IPS-20b (cell line): Measurements from ENCODE around the gene CDC45.

Experiments used
- H3K27ac ChIP-seq: one replicate; pipeline ENCODE4 v1.5.1; 2013; ENCODE audit warnings: low read length
- H3K27me3 ChIP-seq: 2 replicates; pipeline ENCODE4 v1.6.1; 2013; ENCODE audit warnings: mild to moderate bottlenecking, low read length, inconsistent platforms; ENCODE audit not compliant: insufficient read depth
- H3K36me3 ChIP-seq: 2 replicates; pipeline ENCODE4 v1.6.1; 2013; ENCODE audit warnings: low read depth, mild to moderate bottlenecking, inconsistent platforms, low read length, moderate library complexity; ENCODE audit not compliant: insufficient read depth
- H3K4me1 ChIP-seq: 2 replicates; pipeline ENCODE4 v1.6.1; 2013; ENCODE audit warnings: mild to moderate bottlenecking, control low read depth, inconsistent platforms, low read length, moderate library complexity; ENCODE audit not compliant: insufficient read depth
- H3K4me3 ChIP-seq: 2 replicates; pipeline ENCODE4 v1.5.1; 2013; ENCODE audit warnings: mild to moderate bottlenecking, low read length, inconsistent platforms
- H3K9ac ChIP-seq: 2 replicates; pipeline ENCODE4 v1.6.1; 2013; ENCODE audit warnings: low read depth, mild to moderate bottlenecking, inconsistent platforms, low read length, moderate library complexity
- H3K9me3 ChIP-seq: 2 replicates; pipeline ENCODE4 v1.6.1; 2013; ENCODE audit warnings: mild to moderate bottlenecking, low read depth, low read length, inconsistent platforms; ENCODE audit not compliant: insufficient read depth

Gene CDC45

DNA sequence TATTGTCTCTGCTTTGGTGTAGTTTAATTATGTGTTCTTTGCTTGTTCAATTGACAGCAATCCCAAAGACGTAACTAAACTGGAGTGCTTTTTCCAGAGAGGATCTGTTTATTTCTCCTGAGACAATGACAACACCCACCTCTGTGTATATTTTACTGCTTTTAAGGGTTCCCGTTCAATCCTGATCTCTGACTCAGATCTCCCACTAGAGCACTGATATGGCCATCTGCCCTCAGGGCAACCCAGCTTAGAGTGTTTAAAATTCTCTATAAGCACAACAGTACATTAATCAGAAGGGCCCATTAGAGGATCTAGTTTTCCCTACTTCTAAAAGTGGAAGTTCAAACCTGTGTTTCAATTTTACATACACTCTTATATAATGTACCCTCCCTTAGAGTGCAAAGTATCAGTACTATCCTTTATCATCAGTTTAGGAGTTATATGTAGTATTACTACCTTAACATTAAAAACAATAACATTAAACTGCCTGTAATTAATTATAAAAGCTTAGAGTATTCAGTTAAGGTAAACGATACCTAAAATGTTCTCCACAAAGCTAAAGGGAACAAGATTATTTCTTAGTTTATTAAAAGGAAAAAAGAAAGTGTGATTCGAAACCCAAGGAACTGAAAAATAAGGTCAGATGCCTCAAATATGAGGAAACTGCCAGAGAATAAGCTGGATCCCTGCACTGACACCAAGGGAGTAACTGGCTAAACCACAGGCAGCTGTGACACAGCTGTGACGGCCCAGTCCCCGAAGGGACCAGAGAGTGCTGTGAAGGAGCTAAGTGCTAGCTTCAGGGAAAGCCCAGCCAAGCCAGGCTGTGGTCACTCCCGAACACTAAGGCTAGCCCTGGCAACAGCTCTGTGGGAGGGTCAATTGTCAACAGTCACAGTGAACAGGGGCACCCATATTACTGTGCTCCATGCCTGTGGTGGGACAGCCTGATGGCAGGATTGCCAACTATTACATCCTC, 15.9 kb upstream of the CDC45 start:
- no peak overlapping the region for H3K9ac ChIP-seq
- H3K36me3 ChIP-seq, result peaks cover 84% of the 10 kb centered on the region

DNA sequence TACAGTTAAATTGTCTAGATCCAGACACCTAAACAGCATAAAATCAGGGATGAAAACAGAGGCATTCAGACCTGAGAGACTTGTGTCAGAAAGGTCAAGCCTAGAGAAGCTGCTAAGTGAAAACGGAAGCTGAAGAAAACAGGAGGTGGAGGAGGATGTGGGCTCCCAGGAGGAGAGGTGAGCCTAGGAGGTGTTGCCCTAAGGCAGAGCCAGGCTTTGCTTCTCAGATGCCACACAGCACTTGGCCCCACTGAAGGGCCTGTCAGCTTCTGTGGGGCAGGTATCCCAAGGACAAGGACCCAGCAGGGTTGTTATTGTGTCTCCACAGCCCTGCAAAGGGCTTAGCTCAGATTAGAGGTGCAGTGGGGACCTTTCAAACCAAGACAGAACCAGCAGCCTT, 15.2 kb upstream of the CDC45 start:
- no peak overlapping the region for H3K27ac ChIP-seq
- H3K9me3 ChIP-seq, result no peaks in the 10 kb centered on the region
- H3K9ac ChIP-seq, result no peak overlapping the region
- H3K4me3 ChIP-seq, result no peak overlapping the region
- H3K36me3 ChIP-seq, result peaks cover 85% of the 10 kb centered on the region
- H3K4me1 ChIP-seq, result no peaks in the 10 kb centered on the region
- no peaks in the 10 kb centered on the region for H3K27me3 ChIP-seq

More for the DNA sequence above, 15.9 kb upstream of the CDC45 start:
- no peaks in the 10 kb centered on the region for H3K4me1 ChIP-seq
- no peaks in the 10 kb centered on the region for H3K27me3 ChIP-seq
- no peaks in the 10 kb centered on the region for H3K9me3 ChIP-seq
- no peak overlapping the region for H3K4me3 ChIP-seq
- no peak overlapping the region for H3K27ac ChIP-seq

DNA sequence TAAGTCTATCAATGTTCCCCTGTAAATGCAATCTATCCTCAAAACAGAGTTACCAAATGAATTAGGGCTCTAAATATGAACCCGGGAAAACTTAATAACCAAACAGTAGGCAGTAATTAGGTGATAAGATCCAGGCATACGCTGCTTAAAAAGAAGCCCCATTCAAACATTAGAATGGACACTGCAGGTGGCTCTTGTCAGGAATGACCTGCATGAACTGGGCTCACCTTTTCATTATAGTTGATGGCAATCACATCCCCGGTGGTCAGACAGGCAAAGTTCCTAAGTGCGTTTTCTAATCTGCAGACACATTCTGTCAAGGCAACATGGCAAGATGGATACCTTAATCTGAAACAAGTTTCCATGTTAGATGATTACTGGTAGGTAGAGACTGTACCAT, 14.7 kb upstream of the CDC45 start:
- Histone ChIP-seq H3K4me1 (no peaks in the 10 kb centered on the region), H3K27ac (no peak overlapping the region), H3K9ac (no peak overlapping the region), H3K36me3 (peaks cover 89% of the 10 kb centered on the region), H3K9me3 (no peaks in the 10 kb centered on the region), H3K27me3 (no peaks in the 10 kb centered on the region), H3K4me3 (no peak overlapping the region)

DNA sequence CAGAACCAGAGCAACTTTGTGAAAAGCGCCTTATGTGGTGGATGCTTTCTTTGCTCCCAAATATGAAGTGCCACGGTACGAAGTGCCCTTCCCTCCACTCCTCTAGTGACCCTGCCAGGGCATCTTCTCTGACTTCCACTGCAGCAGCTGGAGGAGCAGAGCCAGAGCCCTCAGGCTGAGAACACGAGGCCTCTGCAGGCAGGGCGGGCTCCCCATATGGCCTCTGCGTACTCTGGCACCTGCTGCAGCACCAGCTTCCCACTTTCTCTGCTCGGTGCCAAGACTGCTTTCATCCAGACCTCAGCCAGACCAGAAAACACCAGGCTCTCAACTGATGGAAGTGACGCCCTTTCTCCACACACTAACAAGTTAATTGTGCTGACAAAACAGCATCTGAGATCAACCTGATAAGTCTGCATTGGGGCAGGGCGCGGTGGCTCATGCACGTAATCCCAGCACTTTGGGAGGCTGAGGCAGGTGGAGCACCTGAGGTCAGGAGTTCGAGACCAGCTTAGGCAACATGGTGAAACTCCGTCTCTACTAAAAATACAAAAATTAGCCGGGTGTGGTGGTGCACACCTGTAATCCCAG, 13.5 kb upstream of the CDC45 start:
- no peak overlapping the region for H3K27ac ChIP-seq
- no peak overlapping the region for H3K4me3 ChIP-seq
- no peaks in the 10 kb centered on the region for H3K4me1 ChIP-seq
- no peak overlapping the region for H3K9ac ChIP-seq
- H3K36me3 ChIP-seq, result peaks cover 93% of the 10 kb centered on the region
- H3K9me3 ChIP-seq, result no peaks in the 10 kb centered on the region
- no peaks in the 10 kb centered on the region for H3K27me3 ChIP-seq

DNA sequence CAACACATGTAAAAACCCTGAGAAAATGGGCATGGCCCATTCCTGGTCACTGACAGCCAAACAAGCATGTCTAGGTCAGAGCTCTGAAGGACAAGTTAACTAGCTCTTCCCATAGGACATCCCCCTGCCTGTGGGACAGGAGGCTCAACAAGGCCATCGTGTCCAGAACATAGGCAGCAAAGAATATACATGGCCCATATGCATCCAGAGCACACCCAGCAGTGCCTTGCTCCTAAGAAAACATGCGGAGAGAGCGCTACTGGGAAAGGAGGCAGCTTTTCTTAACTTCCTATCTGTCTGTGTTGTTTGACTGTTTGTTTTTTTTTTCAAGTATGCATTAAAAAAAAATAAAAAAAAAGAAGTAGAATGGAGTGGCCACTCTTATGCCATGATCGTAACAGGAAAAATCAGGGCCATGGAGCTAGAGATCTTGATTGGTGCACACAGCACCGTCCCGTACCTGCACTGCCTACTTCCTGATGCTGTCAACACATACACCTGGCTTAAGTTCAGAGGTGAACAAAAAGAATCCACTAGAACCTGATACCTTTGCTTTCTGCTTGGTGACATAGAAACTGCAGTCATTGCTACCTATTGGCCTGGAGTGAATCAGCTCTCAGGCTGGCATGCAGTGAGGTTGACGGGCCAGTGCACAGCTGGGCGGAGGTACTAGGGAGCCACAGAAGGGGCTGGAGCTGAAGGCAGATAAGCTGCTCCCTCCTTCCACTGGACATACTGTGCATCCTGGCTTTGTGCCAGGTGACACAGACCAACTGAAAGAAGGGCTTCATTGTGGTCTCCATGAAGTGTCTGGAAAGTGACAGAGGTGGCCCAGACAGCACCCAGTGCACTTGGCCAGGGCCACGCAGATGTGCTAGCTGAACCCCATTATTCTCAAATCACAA, 12.6 kb upstream of the CDC45 start:
- Histone ChIP-seq H3K27me3 (no peaks in the 10 kb centered on the region), H3K4me3 (no peak overlapping the region), H3K9ac (no peak overlapping the region), H3K27ac (no peak overlapping the region), H3K4me1 (no peaks in the 10 kb centered on the region), H3K9me3 (no peaks in the 10 kb centered on the region), H3K36me3 (peaks cover 94% of the 10 kb centered on the region)

DNA sequence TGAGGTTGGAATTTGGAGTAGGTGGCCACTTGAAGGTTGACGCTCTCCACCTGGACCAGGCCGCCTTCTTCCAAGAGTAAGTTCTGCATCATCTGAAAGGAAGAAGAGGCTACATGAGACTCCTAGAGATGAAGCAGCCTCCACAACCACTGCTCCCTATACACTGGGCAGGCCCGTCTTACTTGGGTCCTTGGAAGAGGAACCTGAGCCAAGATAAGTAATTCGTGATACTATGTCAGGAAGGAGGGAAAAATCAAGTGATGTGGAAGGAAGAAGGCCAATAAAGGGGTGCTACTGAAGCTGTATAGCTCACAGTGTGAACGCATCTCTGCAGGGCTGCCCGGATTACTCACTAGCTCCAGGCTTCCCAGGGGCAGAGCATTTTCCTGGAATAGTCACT, 11.8 kb upstream of the CDC45 start:
- Histone ChIP-seq H3K36me3 (peaks cover 100% of the 10 kb centered on the region), H3K4me3 (no peak overlapping the region), H3K9ac (no peak overlapping the region), H3K27me3 (no peaks in the 10 kb centered on the region), H3K27ac (no peak overlapping the region), H3K9me3 (no peaks in the 10 kb centered on the region), H3K4me1 (no peaks in the 10 kb centered on the region)

DNA sequence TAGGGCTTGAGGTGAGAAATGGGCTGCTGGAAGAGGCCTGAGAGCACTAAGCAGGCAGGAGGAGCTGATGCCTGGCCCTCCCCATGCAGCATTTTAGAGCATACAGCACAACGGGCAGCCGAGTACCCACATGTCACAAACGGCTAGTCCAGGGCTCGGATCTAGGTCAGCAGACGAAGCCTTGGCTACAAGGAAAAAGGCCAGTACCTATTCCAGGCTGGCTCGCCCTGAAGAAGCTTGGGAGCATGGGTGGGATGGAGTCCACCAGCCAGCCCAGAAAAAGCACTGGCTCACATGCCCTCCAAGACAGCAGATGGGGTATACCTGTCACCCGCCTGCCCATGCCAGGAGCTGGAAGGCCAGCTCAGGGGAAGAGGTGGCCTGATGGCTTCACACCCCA, 10.3 kb upstream of the CDC45 start:
- Histone ChIP-seq H3K4me1 (no peaks in the 10 kb centered on the region), H3K36me3 (peaks cover 98% of the 10 kb centered on the region)

DNA sequence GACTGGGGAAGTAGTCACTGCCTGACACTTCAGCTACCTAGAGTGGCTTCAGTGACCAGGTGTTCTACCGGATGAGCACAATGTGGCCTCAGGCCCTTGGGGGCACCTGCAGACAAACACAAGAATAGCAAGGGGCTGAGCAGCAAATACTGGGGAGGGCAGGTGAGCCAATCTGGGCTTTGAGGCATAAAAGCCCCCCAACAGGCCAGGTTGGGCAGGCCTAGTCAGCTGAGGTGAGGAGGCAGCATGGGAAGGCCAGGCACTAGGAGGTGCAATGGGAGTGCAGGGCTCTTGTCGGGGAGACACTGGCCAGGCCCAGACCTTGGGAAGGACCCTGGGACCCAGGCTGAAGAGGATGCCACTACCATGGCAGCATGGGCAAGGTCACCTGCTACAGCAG, 9.7 kb upstream of the CDC45 start:
- no peaks in the 10 kb centered on the region for H3K9me3 ChIP-seq
- H3K27ac ChIP-seq, result no peak overlapping the region
- no peak overlapping the region for H3K9ac ChIP-seq
- no peaks in the 10 kb centered on the region for H3K4me1 ChIP-seq
- peaks cover 96% of the 10 kb centered on the region for H3K36me3 ChIP-seq
- no peaks in the 10 kb centered on the region for H3K27me3 ChIP-seq
- H3K4me3 ChIP-seq, result no peak overlapping the region

More for the DNA sequence above, 10.3 kb upstream of the CDC45 start:
- H3K9ac ChIP-seq, result no peak overlapping the region
- H3K27ac ChIP-seq, result no peak overlapping the region
- no peaks in the 10 kb centered on the region for H3K9me3 ChIP-seq
- H3K27me3 ChIP-seq, result no peaks in the 10 kb centered on the region
- H3K4me3 ChIP-seq, result no peak overlapping the region

DNA sequence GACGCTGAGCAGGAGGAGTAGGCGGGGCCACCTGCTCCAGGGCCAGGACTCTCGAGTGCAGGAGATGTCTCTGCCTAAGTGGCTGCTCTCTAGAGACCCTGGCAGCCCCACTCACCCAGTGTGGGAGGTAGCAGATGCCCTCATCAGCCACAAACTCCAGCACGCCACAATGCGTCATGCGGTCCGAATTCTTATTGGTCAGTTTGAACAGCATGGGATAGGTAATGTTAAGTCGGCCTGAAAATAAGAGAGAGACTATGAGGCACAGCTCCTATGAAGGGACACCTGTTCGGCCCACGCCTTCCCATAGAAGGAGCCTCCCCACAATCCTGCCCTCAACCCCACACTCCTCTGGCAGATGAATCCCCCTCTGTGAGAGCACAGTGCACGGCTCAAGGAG, 8.1 kb upstream of the CDC45 start:
- no peaks in the 10 kb centered on the region for H3K9me3 ChIP-seq
- H3K27ac ChIP-seq, result no peak overlapping the region
- H3K9ac ChIP-seq, result no peak overlapping the region
- H3K36me3 ChIP-seq, result peaks cover 91% of the 10 kb centered on the region
- no peak overlapping the region for H3K4me3 ChIP-seq
- H3K27me3 ChIP-seq, result no peaks in the 10 kb centered on the region
- no peaks in the 10 kb centered on the region for H3K4me1 ChIP-seq

DNA sequence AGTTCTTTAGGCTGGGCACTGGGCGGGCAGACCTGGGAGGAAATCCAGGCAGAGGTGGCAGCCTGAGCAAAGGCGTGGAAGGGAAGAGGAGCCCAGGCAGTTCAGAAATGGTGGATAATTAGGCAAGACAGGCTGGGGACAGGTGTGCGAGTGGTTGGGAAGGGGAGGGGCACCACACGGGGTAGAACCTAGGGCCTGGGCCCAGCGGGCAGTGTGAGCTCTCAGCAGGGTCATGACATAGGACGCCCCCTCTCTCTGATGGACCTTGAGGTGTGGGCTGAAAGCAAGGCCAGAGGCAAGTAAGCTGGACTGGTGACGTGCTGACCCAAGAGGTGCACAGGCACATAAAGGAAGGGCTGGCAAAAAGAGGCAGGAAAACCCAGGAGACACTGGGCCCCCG, 7.5 kb upstream of the CDC45 start:
- Histone ChIP-seq H3K4me1 (no peaks in the 10 kb centered on the region), H3K36me3 (peaks cover 84% of the 10 kb centered on the region)

DNA sequence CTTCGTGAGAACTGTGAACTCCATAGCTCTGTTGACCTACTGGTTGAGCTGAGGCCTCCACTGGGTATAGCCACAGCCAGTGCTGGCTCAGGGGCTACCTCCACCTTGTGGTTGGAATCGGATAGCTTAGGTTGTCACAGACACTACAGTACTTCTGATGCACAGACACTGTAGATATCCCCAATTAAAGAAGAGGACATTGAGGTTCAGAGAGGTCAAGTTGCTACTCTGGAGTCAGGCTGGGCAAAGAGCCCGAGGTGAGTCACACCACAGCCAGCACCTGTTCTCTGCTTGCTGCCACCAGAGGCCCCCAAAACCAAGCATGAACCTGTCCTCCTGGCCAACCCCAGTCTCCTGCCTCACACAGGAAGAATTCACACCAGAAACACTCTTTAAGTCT, 6.1 kb upstream of the CDC45 start:
- Histone ChIP-seq H3K36me3 (peaks cover 71% of the 10 kb centered on the region), H3K27me3 (no peaks in the 10 kb centered on the region), H3K9me3 (no peaks in the 10 kb centered on the region), H3K4me1 (no peaks in the 10 kb centered on the region), H3K27ac (no peak overlapping the region), H3K9ac (no peak overlapping the region), H3K4me3 (no peak overlapping the region)

More for the DNA sequence above, 7.5 kb upstream of the CDC45 start:
- no peak overlapping the region for H3K27ac ChIP-seq
- no peaks in the 10 kb centered on the region for H3K9me3 ChIP-seq
- no peak overlapping the region for H3K9ac ChIP-seq
- H3K4me3 ChIP-seq, result no peak overlapping the region
- no peaks in the 10 kb centered on the region for H3K27me3 ChIP-seq
